Body of pancreas (tissue), 4 donors: ENCODE data around the gene TAF1A. TPM values are rescaled to one million over a fixed set of nuclear protein-coding genes. Genes with fewer than 3 reads are reported as not detected.

Experiments
- ATAC-seq: fragments of 150-250 bp; one replicate; pipeline ENCODE4 v1.9.1; 2016
- DNase-seq, 4 donors: peaks; one replicate each; pipeline ENCODE4 v3.0.0-alpha.2; 2019
- H3K27ac ChIP-seq, 4 donors: fragments of 200-600 bp; sonication (generic); 1 replicate in 3 of 4; 2 replicates in 1 of 4; pipeline versions ENCODE4 v1.5.1 to v1.6.1; 2016 to 2019; ENCODE audit warnings: mild to moderate bottlenecking in 1 of 4, mixed read lengths in 1 of 4, moderate library complexity in 1 of 4
- H3K27me3 ChIP-seq, 2 donors: fragments of 200-600 bp; sonication (generic); one replicate each; pipeline ENCODE4 v1.6.0; 2016; ENCODE audit warnings: mild to moderate bottlenecking in 1 of 2
- H3K36me3 ChIP-seq, 2 donors: fragments of 200-600 bp; sonication (generic); replicated peaks in 1 of 2; 2 replicates each; pipeline ENCODE4 v1.5.1; 2016; ENCODE audit warnings: low read depth in 2 of 2; ENCODE audit not compliant: insufficient read depth in 1 of 2
- H3K4me1 ChIP-seq: fragments of 200-600 bp; sonication (generic); one replicate; pipeline ENCODE4 v1.6.0; 2016
- H3K4me3 ChIP-seq, 2 donors: fragments of 200-600 bp; sonication (generic); 1 replicate in 1 of 2; 2 replicates in 1 of 2; pipeline ENCODE4 v1.5.1; 2016 to 2019
- H3K9me3 ChIP-seq, 3 donors: fragments of 200-600 bp; sonication (generic); 1 replicate in 2 of 3; 2 replicates in 1 of 3; pipeline ENCODE4 v1.5.1; 2016
- CTCF ChIP-seq, 7 experiments: fragments of 450-650 bp in 4 of 7; fragments of 200-600 bp in 3 of 7; sonication (generic) in 3 of 7; IDR thresholded peaks; one replicate each; pipeline ENCODE4 v1.5.1; 2016 to 2019; ENCODE audit warnings: antibody characterized with exemption in 7 of 7
- POLR2A ChIP-seq, 3 donors: fragments of 450-650 bp; IDR thresholded peaks; one replicate each; pipeline ENCODE4 v1.6.1; 2016; ENCODE audit warnings: antibody characterized with exemption in 3 of 3, mild to moderate bottlenecking in 2 of 3
- WGBS, 2 donors: methylation state at CpG; one replicate each; pipeline ENCODE4 v1.1.5; 2017; 5-methylcytosine and 5-hydroxymethylcytosine counted together
- intact Hi-C: fragments of 100-400 bp; cut with DNase I; formaldehyde crosslinking; loops from one replicate; pipeline ENCODE4 v1.15.1; 2023
- total RNA-seq, 2 donors: library from RNA; depleted of rRNA; stranded (reverse); fragments of >200 nt; gene quantifications; one replicate each; pipeline ENCODE4 v1.1.0, GENCODE V29; 2016

TAF1A gene
- total RNA-seq, 2 donors from 2014 or later = 0.99 to 15.8 TPM

GRCh38 chr1:222552882-222553281 is 36.9 kb downstream of the TAF1A start:
- no peaks in the 10 kb centered on the region for H3K27me3 ChIP-seq
- TF ChIP-seq POLR2A (IDR thresholded peaks at IDR 0.05) = no peak
- no peak for TF ChIP-seq CTCF (IDR thresholded peaks at IDR 0.05)
- no peak overlapping the region for H3K27ac ChIP-seq
- ATAC-seq (no peak), DNase-seq (no peak)
- intact Hi-C loops = no loop called here
- 70 to 84% methylated on average over 5 of the region's 5 CpGs for WGBS, 2 donors
- H3K36me3 ChIP-seq = no peaks in the 10 kb centered on the region
- H3K9me3 ChIP-seq = no peaks in the 10 kb centered on the region
- peaks cover 8% of the 10 kb centered on the region for H3K4me1 ChIP-seq
- no peak overlapping the region for H3K4me3 ChIP-seq

GRCh38 chr1:222547944-222548671 is 41.6 kb downstream of the TAF1A start, which contains the start of gene HHIPL2:
HHIPL2 (minus strand) TSS chr1:222548104; CDS start chr1:222548044, 60 bp downstream.
- no peak for DNase-seq
- Histone ChIP-seq H3K36me3 (no peaks in the 10 kb centered on the region), H3K27me3 (no peaks in the 10 kb centered on the region), H3K9me3 (no peaks in the 10 kb centered on the region), H3K27ac (no peak within 1 kb of the TSS), H3K4me3 (no peak within 1 kb of the TSS), H3K4me1 (no peaks in the 10 kb centered on the region)
- intact Hi-C loops = no loop called here
- 43 to 44% methylated on average over 8 of the region's 8 CpGs for WGBS, 2 donors
- TF ChIP-seq CTCF (IDR thresholded peaks at IDR 0.05) (no peak), POLR2A (IDR thresholded peaks at IDR 0.05) (no peak)
- ATAC-seq = no peak

- intact Hi-C loops = no loop called here
- no peak for ATAC-seq
- Histone ChIP-seq H3K27ac (no peak overlapping the region), H3K4me3 (no peak overlapping the region), H3K4me1 (no peaks in the 10 kb centered on the region), H3K36me3 (no peaks in the 10 kb centered on the region), H3K27me3 (no peaks in the 10 kb centered on the region), H3K9me3 (no peaks in the 10 kb centered on the region)
- WGBS, 2 donors = 58 to 61% methylated on average over 8 of the region's 8 CpGs
- TF ChIP-seq POLR2A (IDR thresholded peaks at IDR 0.05) = no peak
- TF ChIP-seq CTCF (IDR thresholded peaks at IDR 0.05) = no peak
- DNase-seq = no peak
Measured at GRCh38 chr1:222547260-222547614, 42.5 kb downstream of the TAF1A start.

- no peaks in the 10 kb centered on the region for H3K36me3 ChIP-seq
- TF ChIP-seq POLR2A (IDR thresholded peaks at IDR 0.05) = no peak
- no peak for TF ChIP-seq CTCF (IDR thresholded peaks at IDR 0.05)
- no peak overlapping the region for H3K4me3 ChIP-seq
- ATAC-seq (no peak), DNase-seq (no peak)
- H3K27ac ChIP-seq = no peak overlapping the region
- no peaks in the 10 kb centered on the region for H3K4me1 ChIP-seq
- no peaks in the 10 kb centered on the region for H3K27me3 ChIP-seq
- intact Hi-C loops = no loop called here
- WGBS, 2 donors = 6 to 21% methylated on average over 5 to 7 of the region's 7 CpGs
- no peaks in the 10 kb centered on the region for H3K9me3 ChIP-seq
Measured at GRCh38 chr1:222546548-222547259, 43.0 kb downstream of the TAF1A start.
